Measurements from ENCODE around the gene SGCA. TPM values are rescaled to one million over a fixed set of nuclear protein-coding genes. Genes with fewer than 3 reads are reported as not detected.

The SGCA gene
- total RNA-seq, 2 experiments from 2014 or later: 0.34 TPM; not detected in 1

GRCh38 chr17:50217591-50217990 is 51.8 kb downstream of the SGCA start:
- H3K27me3 Mint-ChIP-seq: peaks cover 6% of the 10 kb centered on the region
- no peak for TF ChIP-seq CTCF (IDR thresholded peaks at IDR 0.05)
- no peaks in the 10 kb centered on the region for H3K9me3 Mint-ChIP-seq
- no peak overlapping the region for H3K4me3 Mint-ChIP-seq
- CTCF ChIA-PET: interaction anchor here (0.8 to 11.5 kb wide), 7 partner anchors 15 to 190 kb away, joined by 3 to 111 read pairs (median 3); partner anchors contain the start of genes COL1A1 and TMEM92
- intact Hi-C loops (cut with micrococcal nuclease): no loop called here
- no peaks in the 10 kb centered on the region for H3K36me3 Mint-ChIP-seq (ENCODE audit: low read depth)
- ATAC-seq (no peak), DNase-seq (no peak)
- no peak overlapping the region for H3K27ac Mint-ChIP-seq
- POLR2A ChIA-PET: no interaction called here
- H3K4me1 Mint-ChIP-seq (ENCODE audit: low read depth): peaks cover 13% of the 10 kb centered on the region

GRCh38 chr17:50218071-50218759 is 52.4 kb downstream of the SGCA start:
- no peak overlapping the region for H3K4me3 Mint-ChIP-seq
- peaks cover 2% of the 10 kb centered on the region for H3K27me3 Mint-ChIP-seq
- POLR2A ChIA-PET: no interaction called here
- H3K4me1 Mint-ChIP-seq (ENCODE audit: low read depth): peaks cover 6% of the 10 kb centered on the region
- no peaks in the 10 kb centered on the region for H3K9me3 Mint-ChIP-seq
- DNase-seq (no peak), ATAC-seq (no peak)
- intact Hi-C loops (cut with micrococcal nuclease): no loop called here
- CTCF ChIA-PET: interaction anchor here (0.6 to 11.5 kb wide), 6 partner anchors 16 to 191 kb away, joined by 3 to 111 read pairs (median 3); partner anchors contain the start of gene COL1A1
- H3K27ac Mint-ChIP-seq: no peak overlapping the region
- no peaks in the 10 kb centered on the region for H3K36me3 Mint-ChIP-seq (ENCODE audit: low read depth)
- TF ChIP-seq CTCF (IDR thresholded peaks at IDR 0.05): no peak

GRCh38 chr17:50218771-50219315 is 53.0 kb downstream of the SGCA start:
- ChIA-PET POLR2A (interaction anchor here (1.5 kb wide), 1 partner anchor 73 kb away, joined by 3 read pairs; no protein-coding TSS in a partner anchor), CTCF (interaction anchor here (0.6 to 11.5 kb wide), 3 partner anchors 16 to 78 kb away, joined by 3 to 111 read pairs (median 3); partner anchors contain the start of gene COL1A1)
- no peaks in the 10 kb centered on the region for H3K36me3 Mint-ChIP-seq (ENCODE audit: low read depth)
- intact Hi-C loops (cut with micrococcal nuclease): no loop called here
- peaks cover 2% of the 10 kb centered on the region for H3K27me3 Mint-ChIP-seq
- H3K4me3 Mint-ChIP-seq: no peak overlapping the region
- no peak for TF ChIP-seq CTCF (IDR thresholded peaks at IDR 0.05)
- peaks cover 4% of the 10 kb centered on the region for H3K4me1 Mint-ChIP-seq (ENCODE audit: low read depth)
- no peak for DNase-seq
- no peak overlapping the region for H3K27ac Mint-ChIP-seq
- H3K9me3 Mint-ChIP-seq: no peaks in the 10 kb centered on the region
- no peak for ATAC-seq

GRCh38 chr17:50219342-50219741 is 53.5 kb downstream of the SGCA start:
- POLR2A ChIA-PET: interaction anchor here (0.7 to 1.5 kb wide), 2 partner anchors 19 to 72 kb away, joined by 3 read pairs; no protein-coding TSS in a partner anchor
- intact Hi-C loops (cut with micrococcal nuclease): no loop called here
- peaks cover under 1% of the 10 kb centered on the region for H3K27me3 Mint-ChIP-seq
- H3K4me3 Mint-ChIP-seq: no peak overlapping the region
- H3K9me3 Mint-ChIP-seq: no peaks in the 10 kb centered on the region
- CTCF ChIA-PET: interaction anchor here (1.0 to 11.5 kb wide), 2 partner anchors 17 to 50 kb away, joined by 3 to 111 read pairs; partner anchors contain the start of gene COL1A1
- no peak overlapping the region for H3K27ac Mint-ChIP-seq
- no peak for DNase-seq
- TF ChIP-seq CTCF (IDR thresholded peaks at IDR 0.05): no peak
- H3K4me1 Mint-ChIP-seq (ENCODE audit: low read depth): peaks cover 4% of the 10 kb centered on the region
- ATAC-seq: no peak
- H3K36me3 Mint-ChIP-seq (ENCODE audit: low read depth): no peaks in the 10 kb centered on the region
